Neural progenitor cell (in vitro differentiated cells): ENCODE data around the gene TNRC18.

Experiments
- EZH2 ChIP-seq: fragments of 200-600 bp; sonication (generic); IDR thresholded peaks from 2 replicates; pipeline ENCODE4 v1.6.1; 2017; ENCODE audit warnings: antibody characterized with exemption, mild to moderate bottlenecking, moderate library complexity
- EZH2phosphoT487 ChIP-seq: fragments of 200-600 bp; sonication (generic); IDR thresholded peaks from 2 replicates; pipeline ENCODE4 v1.6.1; 2017; ENCODE audit warnings: antibody characterized with exemption
- TF ChIP-seq, protein P1 (sequence below): fragments of 200-600 bp; sonication (generic); IDR thresholded peaks from 2 replicates; pipeline ENCODE4 v1.5.1; 2017; ENCODE audit warnings: antibody characterized with exemption, mild to moderate bottlenecking

DNA sequence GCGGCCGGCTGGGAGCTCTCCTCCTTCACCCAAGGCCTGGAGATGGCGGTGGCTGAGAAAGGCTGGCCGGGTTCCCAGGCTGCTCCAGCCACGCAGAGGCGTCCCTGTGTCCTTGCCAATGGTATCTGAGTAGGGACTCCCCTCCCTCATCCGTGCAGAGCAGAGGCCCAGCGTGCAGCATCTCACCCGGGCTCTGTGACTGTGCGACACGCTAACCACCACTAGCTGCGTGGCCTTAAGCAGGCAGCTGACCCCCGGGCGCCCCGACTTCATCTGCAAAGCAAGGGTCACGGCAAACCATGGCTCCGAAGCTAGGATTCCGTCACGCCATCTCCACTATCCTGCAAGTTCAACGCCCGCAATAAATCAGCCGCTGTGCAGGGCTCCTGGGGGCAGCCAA is 47.2 kb upstream of the TNRC18 start:
- no peak for TF ChIP-seq EZH2phosphoT487
- TF ChIP-seq, protein P1, sequence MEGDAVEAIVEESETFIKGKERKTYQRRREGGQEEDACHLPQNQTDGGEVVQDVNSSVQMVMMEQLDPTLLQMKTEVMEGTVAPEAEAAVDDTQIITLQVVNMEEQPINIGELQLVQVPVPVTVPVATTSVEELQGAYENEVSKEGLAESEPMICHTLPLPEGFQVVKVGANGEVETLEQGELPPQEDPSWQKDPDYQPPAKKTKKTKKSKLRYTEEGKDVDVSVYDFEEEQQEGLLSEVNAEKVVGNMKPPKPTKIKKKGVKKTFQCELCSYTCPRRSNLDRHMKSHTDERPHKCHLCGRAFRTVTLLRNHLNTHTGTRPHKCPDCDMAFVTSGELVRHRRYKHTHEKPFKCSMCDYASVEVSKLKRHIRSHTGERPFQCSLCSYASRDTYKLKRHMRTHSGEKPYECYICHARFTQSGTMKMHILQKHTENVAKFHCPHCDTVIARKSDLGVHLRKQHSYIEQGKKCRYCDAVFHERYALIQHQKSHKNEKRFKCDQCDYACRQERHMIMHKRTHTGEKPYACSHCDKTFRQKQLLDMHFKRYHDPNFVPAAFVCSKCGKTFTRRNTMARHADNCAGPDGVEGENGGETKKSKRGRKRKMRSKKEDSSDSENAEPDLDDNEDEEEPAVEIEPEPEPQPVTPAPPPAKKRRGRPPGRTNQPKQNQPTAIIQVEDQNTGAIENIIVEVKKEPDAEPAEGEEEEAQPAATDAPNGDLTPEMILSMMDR, result no peak
- TF ChIP-seq EZH2, result no peak
